Islet of Langerhans (tissue), 1 donor: ENCODE results near the gene CCDC197.

Source experiments
- FAIRE-seq: peaks from one replicate; lab custom pipeline; 2011; peaks lifted over from hg19 to GRCh38; lab: Jason Lieb, UNC

Gene CCDC197

GRCh38 chr14:93977790-93978581 lies 19.1 kb upstream of the CCDC197 start:
- FAIRE-seq, result no peak

GRCh38 chr14:93978735-93979134 lies 18.4 kb upstream of the CCDC197 start:
- no peak for FAIRE-seq

DNA sequence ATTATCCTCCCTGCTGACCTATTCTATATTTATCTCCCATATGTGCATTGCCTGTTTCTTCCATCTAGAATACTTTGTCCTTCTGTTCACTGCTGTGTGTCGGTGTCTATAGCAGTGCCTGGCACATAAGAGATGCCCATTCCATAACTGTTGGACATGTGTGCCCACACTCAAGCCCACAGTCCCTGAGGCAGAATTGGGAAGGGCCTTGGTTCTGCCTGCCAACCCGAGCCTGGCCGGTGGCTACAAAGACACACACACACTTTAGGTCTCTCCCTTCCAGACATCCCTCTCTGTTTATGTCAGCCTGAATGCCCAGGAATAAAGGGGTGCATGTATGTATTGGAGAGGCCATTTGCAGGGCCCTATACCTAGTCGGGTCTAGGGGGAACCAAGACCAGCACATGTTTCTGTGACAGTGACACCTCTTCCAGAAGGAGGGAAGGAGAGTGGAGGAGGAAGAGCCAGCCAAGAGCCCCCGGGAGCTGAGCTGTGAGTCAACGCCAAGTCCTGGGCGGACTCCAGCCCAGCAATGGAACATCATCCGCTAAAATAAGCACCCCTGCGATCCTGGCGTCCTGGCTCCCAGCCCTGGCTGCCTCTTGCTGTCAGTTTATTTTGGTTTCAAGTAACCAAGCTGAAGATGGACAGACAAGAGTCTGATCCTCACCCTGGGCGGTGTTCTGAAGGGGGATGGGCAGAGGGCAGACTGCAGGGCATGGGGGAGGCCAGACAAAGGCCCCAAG lies 16.5 kb upstream of the CCDC197 start:
- no peak for FAIRE-seq

GRCh38 chr14:93981316-93982229 lies 15.5 kb upstream of the CCDC197 start:
- no peak for FAIRE-seq

DNA sequence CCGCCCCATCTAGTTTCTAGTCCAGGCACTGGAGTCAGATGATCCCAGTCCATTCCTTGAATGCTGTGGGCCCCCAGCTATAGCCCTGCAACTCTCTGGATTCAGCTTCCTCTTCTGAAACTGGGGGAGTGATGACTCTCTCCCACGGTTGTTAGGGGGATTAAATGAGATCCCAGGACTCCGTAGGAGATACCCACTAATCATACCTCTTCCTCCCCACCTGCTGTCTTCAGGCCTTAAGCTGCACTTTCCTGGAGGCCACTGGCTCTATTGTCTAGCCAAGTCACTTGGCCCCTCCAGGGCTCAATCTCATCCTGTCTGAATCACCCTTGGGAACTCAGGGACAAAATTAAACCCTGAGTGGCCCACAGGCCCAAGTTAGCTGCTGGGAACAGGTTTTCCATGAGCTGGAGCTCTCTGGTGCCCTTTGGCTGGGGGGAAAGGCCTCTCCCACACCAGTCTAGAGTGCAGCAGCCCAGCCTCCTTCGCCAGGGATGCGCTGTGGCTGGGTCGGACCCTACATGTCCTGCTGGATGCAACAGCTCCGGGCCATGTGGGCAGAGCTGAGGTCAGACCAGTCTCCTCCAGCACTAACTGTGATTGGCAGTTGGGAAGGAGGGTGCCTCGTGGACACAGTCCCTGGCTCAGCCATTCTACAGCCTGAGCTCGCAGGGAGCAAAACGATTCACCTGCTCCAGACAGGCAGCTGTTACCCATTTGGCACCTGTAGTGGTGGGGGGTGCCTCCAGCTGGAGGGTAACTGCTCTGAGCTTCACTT lies 14.7 kb upstream of the CCDC197 start:
- FAIRE-seq, result no peak

DNA sequence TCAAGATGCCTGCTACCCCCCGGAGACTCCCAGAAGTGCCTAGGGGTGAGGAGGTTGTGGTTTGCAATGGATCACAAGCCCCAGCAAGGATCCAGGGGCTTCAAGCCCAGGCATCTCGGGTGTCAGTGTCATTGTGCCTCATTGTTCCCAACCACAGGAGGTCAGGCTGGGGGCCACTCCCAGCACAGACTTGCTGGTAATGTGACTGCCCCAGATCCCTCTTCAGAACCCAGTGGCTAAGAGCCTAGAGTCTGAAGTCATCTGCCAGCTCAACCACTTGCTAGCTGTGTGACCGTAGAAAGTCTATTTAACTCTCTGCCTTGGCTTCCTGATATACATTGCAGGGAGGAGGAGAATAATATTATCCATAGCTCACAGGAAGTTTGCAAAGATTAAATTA lies 13.0 kb upstream of the CCDC197 start:
- FAIRE-seq, result no peak

- no peak for FAIRE-seq
These were observed 12.1 kb upstream of the CCDC197 start for GRCh38 chr14:93984987-93985410.

DNA sequence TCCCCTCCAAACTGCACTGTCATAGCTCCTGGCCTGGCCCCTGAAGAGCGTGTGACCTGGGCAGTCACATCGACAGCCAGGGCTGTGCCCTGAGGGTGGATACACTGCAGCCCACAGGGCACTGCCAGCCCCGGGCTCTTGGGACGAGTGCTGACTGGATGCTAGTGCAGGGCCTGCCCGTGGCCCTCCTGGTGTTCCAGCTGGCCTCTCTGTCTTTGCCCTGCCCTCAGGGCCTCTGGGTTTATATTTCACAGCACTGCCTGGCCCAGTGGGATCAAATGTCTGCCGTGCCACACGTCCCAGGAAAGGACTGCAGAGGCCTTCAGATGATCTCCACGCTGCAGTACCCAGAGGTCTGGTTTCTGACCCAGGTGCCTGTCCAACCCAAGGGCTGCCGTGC lies 10.1 kb upstream of the CCDC197 start:
- no peak for FAIRE-seq

- no peak for FAIRE-seq
These were observed 9.7 kb upstream of the CCDC197 start for GRCh38 chr14:93987376-93987775.

DNA sequence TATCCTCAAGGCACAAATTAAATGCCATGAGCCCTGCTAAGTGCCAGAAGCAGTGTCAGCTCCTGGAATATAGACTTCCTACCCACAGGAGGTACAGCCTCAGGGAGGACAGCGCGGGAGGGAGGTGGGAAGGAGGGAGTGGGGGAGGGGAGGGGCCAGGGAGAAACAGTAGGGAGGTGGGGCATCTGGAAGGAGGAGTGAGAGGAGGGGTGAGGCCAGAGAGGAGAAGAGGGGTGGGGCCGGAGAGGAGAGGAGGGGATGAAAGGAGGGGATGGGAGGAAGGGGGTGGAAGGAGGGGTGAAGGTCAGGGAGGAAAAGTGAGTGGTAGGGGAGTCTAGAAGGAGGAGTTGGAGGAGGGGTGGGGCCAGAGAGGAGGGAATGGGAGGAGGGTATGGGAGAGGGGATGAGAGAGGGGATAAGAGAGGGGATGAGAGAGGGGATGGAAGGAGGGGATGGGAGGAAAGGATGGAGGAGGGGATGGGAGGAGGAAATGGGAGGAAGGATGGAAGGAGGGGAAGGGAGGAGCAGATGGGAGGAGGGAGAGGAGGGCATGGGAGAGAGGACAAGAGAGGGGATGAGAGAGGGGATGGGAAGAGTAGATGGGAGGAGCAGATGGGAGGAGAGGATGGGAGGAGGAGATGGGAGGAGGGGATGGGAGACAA lies 9.2 kb upstream of the CCDC197 start:
- FAIRE-seq, result no peak

- no peak for FAIRE-seq
These were observed 7.2 kb upstream of the CCDC197 start for GRCh38 chr14:93989939-93990338.

- no peak for FAIRE-seq
These were observed 5.9 kb upstream of the CCDC197 start for GRCh38 chr14:93991212-93991611.

- FAIRE-seq, result no peak
These were observed 5.5 kb upstream of the CCDC197 start for GRCh38 chr14:93991649-93992048.

DNA sequence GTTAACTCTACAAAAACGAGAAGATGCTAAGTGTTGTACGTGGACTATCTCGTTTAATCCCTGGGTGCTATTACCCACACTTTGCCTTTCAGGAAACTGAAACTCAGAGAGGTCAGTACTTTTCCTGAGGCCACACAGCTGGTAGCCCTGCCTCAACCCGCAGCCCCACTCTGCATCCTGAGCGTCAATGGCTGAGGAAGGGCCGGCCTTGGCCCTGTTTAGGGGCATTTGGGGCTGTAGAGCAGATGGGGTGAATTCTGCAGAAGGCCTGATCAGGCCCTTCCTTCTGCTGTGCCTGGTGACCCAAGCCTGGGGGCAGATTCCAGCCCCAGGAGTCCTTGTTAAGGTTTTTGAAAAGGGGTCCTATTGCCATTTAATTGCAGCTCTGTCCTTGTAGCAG lies 3.7 kb upstream of the CCDC197 start:
- no peak for FAIRE-seq

- FAIRE-seq, result no peak
These were observed 2.0 kb upstream of the CCDC197 start for GRCh38 chr14:93994919-93995682.

DNA sequence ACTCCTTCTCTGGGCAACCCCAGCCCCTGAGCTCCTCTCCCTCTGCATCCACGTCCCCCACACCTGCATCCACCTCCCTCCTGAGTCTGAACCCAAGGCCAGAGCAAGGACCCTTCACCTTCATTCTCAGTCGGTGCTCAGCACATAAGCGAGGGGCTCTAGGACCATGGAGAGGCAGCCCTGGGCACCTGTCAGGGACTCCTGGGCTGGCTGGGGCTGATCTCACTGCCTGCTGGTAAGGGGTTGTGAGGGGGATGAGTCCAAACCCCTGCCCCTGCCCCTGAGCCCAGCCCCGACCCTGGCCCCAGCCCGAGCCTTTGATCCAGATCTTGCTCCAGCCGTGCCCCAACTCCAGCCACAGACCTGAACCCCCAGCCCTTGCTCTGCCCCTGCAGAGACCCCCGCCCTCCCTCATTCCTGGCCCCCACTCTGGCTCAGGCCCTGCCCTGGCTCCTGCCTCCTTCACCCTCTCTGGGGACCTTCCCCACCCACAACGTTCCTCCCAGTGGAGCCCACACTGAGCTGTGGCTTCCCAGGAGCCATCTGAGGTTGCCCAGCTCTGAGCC lies 888 bp upstream of the CCDC197 start:
- no peak for FAIRE-seq

- FAIRE-seq, result no peak
These were observed 1.1 kb downstream of the CCDC197 start for GRCh38 chr14:93997916-93998870.

DNA sequence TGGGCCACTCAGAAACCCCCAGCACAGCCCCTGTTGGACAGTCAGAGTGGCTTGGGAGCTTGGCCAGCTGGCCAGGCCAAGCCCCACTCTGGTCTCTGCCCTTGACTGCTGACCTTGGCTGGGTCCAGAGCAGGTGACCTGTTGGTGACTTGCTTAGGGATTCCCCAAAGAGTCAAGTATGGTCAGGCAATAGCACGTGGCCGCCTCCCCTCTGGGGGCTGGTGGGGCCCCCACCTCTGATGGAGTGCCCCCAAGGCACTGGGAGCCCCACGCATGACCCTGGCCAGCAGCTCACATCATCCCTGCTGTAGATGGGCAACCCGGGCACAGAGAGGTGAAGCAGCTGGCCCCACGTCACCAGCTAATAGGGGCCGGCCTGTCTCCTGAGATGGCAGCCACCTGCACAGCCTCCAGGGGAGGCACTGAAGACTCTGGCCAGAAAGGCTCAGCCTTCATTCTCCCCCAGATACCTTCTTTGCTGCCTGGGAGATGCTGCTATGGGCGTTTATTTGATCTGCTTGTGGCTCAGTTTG lies 1.8 kb downstream of the CCDC197 start:
- FAIRE-seq, result no peak

DNA sequence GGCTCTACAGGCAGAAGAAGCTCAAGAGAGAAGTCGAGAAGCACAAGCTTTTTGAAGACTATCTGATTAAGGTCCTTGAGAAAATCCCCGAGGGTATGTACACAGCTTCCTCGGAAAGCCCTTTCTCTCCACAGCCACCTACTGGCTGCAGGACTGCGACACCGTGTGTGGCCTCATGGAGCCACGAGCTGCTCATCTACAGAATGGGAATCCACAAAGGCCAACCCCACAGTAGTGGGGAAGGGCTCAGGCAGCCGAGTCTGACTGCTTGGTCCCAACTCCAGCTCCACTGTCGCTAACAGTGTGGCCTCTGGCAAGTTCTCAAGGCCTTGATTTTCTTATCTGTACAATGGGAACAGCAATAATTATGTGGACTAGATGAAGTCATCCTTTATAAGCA lies 2.5 kb downstream of the CCDC197 start:
- no peak for FAIRE-seq
